HG03520 (cell line): Measurements from ENCODE around the gene UBR4.

Experiments used
- ATAC-seq: cut with Tn5 transposase; IDR thresholded peaks from one replicate; pipeline ENCODE4 v1.9.1; 2021; ENCODE audit warnings: mild to moderate bottlenecking, moderate library complexity; ENCODE audit not compliant: unreplicated experiment

Gene UBR4

DNA sequence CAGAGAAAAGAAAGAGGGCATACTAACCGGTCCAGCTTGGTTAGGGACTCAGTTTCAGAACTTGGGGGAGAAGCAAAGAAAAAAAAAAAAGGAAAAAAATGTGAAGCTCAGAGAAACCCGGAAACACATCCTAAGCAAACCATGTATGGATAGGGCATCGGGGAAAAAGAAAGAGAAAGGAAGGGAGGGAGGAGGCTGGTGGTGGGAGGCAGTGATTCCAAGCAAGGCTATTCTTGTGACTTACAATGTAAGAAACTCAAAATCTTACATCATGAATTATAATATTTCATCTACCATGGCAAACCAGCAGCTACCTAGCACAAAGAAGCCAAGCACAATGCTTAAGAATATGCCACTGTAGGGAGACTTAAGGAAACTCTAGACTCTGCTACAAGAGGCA, 60.3 kb downstream of the UBR4 start:
- ATAC-seq = no peak

DNA sequence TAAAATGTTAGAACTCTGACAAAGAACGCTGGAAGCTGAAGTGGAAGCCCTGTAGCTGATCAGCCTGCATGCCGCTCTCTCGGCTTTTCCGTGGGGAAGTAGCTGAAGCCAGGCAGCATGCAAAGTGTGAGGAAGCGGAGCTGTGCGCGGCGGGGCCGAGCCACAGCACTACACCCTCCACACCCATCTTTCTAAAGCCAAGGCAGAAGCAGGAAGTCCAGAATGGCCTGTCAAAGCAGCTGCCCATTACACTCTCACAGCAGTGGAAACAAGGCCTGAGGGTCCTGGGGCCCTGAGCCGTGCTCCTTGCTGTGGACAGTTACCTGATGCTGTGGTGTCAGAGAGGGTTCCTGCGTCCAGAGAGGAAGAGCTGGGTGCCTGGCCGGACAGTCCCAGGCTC, 69.6 kb downstream of the UBR4 start:
- no peak for ATAC-seq

DNA sequence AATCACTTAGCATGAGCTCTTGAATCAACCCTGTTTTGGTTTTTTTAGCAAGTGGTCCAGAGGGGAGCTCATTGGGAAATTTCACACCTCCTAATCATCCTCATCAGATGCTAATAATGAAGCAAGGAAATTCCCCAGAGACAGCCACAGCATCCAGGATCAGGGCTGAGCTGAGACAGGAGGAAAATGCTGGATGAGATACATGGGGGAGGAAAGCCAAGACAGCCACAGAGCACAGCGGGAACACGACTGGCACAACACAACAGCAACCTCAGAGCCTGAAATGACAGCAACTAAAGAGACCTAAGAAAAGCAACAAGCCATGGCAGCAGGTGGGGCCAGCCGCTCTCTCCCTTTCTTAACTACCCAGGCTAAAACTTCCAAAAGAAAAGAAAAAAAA, 70.4 kb downstream of the UBR4 start:
- ATAC-seq = no peak

DNA sequence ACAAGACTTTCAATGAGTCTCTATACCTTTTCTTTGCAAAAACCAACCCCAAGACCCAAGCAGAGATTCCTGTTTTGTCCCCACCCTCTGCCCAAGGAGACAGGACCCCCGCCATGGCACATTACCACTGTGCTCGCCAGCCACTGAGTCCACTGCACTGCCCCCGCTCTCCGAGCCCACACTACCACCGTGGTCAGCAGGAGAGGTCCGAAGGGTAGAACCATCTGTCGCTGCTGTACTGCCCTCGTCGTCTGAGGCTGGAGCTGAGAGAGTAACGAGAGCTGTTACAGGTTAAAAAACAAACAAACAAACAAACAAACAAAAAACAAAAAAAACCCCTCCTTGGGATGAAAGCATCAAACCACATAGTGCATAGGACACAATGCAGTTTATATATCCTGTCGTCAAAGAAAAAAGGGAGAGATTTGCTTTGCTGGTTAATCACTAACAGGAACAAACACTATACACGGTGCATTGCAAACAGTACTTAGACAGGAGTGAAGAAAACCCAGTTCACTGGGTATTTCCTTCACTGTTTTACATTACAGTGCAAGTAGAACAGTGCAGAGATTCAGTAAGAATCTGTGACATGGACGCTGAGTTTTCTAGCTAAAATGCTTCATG, 71.0 kb downstream of the UBR4 start:
- ATAC-seq = no peak

DNA sequence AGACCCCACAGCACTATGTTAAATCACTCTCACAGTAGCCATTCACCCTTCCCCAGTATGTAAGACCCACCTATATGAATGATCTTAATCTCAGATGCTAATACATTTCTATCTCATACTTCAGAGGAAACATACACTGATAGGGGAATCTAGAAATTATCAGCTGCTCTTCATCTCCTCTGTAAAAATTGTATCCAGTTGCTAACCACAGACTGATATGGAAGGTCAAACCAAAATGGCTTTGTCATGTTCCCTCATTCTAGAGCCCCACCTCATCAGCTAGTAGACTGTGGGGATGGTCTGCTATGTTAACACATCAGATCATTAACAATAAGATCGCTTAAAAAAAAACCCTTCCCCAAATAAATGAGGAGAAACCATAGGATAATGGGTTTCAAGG, 71.7 kb downstream of the UBR4 start:
- no peak for ATAC-seq

DNA sequence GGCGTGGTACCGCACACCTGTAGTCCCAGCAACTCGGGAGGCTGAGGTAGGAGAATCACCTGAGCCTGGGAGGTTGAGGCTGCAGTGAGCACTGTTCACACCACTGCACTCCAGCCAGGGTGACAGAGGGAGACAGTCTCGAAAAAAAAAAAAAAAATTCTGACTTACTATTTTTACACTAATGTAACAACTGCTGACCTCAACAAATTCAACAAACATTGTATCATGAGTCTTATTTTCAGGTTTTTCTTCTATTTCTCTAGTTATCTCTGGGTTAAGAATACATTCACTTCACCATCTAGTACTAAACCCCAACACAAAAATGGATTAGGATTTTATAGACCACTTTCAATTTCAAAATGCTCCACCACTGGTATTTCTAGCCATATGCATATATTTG, 72.9 kb downstream of the UBR4 start:
- no peak for ATAC-seq

DNA sequence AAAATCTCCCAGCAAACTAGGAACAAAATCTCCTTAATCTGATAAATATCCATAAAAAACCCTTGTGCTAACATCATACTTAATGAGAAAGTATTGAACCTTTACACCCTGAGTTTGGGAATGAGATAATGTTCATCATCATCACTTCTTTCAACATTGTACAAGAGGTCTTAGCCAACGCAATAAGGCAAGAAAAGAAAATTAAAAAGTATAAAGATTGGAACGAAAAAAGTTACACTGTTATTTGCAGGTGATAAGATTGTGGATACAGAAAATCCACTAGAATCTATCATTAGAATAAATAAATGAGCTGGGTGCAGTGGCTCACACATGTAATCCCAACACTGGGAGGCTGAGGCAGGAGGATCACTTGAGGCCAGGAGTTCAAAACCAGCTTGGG, 76.7 kb downstream of the UBR4 start:
- no peak for ATAC-seq

DNA sequence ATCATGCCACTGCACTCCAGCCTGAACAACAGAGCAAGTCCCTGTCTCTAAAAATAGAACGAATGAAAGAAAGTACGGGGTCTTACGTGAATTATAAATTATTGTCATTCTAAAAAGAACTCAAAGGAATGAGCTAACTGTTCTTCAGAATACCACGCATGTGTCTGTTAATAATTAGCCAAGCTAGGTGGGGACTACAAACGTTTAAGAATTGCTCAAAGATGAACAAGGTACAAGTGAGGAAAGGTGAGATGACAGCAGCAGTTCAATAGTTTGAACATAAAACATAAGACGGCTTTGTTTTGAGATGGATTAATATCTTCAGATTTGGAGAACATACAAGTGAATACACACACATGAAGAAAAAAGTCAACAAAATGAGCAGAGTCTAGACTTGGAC, 79.6 kb downstream of the UBR4 start:
- no peak for ATAC-seq

DNA sequence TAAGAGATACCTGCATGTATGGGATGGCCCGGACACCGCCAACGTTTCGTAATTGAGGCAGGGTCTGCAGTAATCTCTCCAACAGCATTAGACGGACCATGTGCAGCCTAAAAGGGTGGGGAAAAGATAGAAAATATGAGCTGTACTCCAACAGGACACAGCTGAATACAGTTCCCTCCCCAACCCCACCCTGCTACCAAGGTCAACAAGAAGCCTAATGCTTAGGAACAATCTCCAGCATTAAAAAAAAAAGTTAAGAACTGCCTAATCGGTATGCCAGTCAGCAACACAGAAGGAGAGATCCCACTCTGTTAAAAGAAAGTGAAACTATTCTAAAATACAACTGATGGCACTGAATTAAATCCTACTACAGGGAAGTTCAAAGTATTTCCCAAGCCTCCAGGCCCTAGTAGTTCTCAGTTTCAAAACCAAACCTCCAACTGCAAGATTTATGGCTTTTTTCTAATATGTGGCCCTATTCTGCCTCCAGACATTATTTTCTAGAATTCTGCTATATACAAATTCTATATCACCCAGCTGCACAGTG, 81.0 kb downstream of the UBR4 start:
- no peak for ATAC-seq

DNA sequence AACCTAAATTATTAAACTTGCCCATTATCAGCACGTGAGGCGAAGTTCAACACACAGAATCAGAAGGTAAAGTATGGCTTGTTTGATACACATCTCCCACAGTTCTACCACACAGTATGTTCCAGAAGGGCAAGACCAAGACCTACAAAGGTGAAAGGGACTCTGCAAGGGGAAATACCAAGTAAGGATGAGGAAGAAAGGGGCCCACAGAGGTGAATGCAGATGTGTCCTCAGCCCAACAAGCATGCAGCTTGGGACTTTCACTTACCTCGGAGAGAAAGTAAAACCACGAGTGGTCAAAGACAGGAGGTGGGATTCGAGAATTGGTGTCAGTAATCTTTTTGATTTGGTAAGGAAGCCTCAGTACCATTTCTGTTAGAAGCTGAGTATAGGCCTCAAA, 85.8 kb downstream of the UBR4 start:
- no peak for ATAC-seq

DNA sequence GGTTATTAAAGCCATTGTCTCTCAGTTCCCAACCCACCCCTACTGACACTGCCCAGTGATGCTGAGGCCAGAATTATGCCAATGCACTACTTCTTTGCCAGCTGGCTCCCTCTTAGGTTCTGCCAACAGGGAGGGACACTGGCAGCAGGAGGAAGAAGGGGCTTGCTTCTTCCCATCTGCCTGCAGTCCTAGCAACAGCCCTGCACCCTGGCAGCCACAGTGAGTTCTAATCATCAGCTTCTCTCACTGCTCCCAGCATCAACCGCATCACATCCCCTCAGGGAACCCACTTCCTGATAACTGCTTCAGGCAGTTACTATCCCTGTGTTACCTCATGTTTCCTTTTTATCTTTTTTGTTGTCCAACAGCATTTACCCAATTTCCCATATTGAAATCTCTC, 86.2 kb downstream of the UBR4 start:
- no peak for ATAC-seq

DNA sequence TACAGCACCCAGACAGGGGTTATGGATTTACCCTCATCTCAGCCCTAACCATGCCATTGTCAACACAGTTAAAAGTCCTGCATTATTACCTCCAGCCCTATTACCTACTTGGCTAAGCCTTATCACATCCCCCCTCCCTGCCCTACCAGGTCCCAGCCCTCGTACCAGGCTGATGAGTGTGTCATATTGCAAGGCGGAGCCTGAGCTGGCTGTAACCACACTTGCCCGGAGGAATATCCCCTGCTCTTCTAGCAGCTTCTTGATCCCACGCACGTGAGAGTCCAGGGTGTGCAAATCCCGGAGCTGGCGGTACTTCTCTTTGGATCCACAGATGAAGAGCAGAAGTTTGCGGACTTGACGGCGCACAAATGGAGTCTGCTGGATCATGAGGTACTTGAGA, 87.4 kb downstream of the UBR4 start:
- no peak for ATAC-seq

DNA sequence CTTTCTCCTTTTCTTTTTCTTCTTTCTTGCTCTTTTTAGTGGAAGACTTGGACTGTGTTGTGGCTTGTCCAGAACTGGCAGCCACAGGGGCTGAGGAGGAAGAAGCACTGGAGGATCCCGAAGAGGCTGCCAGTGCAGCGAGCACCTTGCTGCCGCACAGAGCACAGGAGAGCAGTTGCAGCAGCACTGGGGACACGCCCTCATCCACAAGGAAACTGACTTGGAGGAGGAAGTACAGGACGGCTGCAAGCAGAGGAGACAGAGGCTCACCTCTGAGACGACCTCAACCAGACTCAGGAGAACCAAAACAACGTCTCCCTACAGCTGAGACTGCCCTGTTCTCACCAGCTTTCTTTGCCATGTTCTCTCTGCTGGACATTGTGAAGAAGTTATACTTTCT, 88.9 kb downstream of the UBR4 start:
- ATAC-seq = no peak

DNA sequence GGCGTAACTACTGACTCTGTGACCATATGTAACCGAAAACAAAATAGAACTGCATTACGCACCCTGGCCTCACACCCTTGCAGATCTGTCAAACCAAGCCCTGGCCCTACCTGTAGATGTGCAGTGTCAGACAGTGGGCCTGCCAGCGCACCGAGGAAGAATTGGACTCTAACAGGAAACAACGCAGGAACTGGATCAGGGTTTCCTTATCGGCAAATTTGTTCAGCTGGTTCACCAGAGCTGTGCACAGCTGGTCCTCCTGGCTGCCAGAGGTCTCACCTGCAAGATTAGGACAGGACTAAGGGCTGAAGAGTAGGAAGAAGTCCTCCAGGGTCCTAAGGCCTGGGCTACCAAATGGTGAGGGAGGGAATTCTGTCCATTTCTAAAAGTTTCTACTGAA, 90.0 kb downstream of the UBR4 start:
- no peak for ATAC-seq

DNA sequence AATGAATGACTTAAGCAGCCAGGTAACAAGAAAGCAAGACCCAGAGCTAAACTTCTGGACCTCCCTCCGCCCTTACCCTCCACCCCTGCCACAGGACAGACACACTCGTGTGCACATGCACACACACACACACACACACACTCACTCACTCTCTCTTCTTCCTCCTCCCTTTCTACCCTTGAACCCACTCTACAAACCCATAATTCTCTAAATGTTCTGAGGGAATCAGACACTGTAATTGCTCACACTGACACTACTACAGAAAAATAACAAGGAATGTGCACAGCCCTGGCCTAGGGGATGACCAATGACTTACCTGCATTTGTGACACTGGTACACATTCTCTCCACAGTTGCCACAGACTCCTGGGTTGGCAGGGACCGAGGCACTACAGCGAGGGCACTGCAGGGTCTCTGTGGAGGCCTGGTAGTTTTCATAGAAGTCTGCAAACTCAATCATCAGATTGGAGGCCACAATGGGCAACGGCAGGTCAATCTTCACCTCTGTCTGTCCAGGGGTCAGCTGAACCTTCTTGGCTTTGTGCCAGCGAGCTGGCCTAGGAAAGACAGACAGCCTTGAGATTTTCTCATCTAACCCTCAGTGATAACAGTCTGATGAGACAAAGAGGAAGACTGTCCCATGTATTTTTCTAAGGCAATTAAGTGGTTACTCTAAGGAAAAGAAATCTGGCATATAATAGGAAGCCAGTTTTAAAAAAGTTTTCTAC, 94.8 kb downstream of the UBR4 start:
- ATAC-seq = no peak

DNA sequence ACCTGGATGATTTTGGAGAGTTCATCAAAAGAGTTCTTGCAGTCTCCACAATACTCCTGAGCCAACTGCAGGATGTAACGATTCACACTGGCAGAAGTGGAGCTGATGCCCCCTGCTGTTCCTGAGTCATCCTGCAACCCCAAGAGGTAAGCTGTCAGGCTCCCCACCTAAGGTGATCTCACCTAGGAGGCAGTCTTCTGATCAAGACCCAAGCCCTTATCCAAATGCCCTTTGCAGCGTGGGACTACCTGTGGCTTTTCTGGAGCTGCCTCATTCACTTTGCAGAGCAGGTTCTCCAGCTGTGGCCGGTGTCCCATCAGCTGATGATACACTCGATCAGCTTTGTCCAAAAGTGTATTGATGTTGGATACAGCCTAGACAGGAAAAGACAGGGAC, 96.4 kb downstream of the UBR4 start:
- no peak for ATAC-seq

DNA sequence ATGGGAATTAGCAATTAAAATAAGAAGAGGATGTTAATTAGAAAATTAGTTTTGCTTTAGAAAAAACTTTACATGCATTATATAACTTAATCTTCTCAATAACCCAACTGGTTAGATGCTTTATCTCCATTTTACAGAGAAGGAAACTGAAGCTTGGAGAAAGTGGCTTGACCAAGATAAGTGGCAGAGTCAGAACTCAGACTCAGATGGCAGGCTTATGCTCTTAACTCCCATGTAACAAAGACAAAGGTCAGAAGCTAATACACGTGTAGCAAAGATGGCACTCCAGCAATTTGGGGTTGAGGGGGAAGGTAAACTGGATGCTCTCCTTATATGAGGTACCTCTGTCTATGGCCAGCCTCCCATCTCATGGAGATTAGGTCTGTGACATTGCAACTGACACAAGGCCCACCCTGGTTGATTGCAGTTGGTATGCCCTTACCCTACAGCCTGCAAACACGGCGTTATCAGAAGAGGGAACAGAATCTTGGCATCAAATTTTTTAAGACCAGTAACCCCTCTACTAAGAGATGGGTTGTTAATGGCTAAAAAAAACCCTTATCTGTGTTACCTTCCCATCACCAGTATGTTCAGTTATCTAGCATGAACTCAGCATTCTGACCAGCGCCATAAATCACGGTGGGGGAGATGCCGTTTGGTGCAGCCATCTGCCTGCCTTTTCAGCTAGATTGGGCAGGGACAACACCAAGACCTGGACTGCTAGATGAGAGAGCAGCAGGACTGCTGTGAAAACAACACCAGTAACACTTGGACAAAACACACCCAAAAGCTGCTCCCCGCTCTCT, 97.0 kb downstream of the UBR4 start:
- no peak for ATAC-seq

DNA sequence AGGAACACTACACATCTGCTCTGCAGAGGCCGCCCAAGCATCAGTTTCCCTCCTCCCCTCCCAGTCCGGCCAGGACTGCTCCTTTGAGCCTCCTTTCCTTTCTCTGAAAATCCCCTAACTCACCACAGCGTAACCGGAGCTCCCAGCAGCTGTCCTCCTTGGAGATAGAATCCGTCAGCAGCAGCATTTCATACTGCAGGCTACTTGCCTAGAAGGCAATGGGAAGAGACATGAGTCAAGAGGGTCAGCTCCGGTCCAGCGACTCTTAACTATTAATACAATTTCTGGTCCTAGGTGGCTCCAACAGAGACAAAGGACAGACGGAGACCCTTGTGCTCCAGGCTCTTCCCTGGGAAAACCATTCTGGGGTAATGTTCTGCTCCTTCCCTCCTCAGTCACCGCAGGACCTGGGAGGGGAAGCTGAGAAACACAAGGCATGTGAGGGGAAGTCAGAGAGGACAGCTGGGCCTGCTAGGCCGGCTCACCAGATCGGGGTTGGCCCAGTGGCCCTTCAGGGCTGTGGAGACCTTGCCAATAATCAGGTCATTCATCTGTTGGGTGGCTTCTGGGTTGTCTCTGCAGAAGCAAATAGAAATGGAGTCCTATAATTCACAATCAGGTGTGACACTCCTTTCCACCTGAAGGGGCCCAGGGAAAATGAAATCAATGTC, 99.7 kb downstream of the UBR4 start:
- ATAC-seq = no peak

DNA sequence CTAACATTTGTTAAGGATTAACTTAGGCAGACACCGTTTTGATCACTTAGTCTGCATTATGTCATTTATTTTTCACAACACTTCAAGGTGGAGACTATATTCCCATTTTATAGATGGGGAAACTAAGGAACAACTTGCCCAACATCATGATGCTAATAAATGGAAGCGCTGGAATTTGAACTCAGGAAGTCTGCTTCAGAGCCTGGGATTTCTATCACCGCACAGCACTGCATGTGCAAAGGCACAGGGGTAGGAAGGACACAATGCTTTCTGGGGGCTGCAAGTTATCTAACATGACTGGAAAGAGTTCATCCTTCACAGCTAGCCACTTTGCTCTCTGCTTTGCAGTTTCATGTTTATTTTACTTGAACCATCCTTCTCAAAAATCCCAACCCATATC, 100.5 kb downstream of the UBR4 start:
- ATAC-seq = no peak

DNA sequence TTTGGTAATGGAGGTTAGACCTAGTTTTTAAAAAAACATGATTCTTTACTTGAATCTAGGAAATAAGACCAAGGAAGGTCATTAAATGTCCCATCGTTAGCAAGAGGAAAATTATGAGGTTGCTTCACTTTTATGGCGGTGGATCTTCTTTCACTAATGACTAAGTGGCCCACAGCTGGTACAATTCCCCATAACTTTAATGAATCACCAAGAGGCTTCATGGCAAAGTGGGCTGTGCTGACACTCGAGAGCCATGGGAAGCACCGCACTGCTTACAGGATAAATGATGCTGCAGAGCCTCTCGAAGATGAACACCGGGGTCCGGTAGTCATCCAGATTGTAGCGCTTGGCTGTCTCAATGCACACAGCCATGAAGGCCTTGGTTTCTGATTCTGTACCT, 108.8 kb downstream of the UBR4 start:
- ATAC-seq = no peak

DNA sequence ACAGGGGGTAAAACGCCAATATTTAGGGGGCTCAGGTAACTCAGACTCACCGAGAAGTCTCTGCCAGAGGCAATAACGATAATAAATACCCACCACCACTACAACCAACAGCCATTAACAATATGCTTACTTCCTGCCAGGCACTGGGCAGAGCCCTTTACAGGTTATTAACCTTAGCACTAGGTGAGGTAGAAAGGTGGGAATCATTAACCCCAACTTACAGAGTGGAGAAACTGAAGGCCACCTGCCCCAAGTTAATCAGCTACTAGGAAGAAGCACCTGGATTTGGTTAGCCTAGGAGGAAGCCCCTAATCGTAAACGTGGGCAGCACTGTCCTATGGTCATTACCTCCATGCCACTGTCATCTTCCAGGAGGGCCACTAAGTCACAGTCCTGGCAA, 110.0 kb downstream of the UBR4 start:
- no peak for ATAC-seq
